OCI-LY3 (cell line): ENCODE results near the gene USP22.

Experiments
- CTCF ChIP-seq: fragments of 200-600, 300-600 bp; sonication (generic); IDR thresholded peaks from 2 replicates; pipeline ENCODE4 v1.5.1; 2014; ENCODE audit warnings: antibody characterized with exemption, low read length, low read depth
- EZH2phosphoT487 ChIP-seq: fragments of 200-600 bp; shearing (Covaris generic); IDR thresholded peaks from 2 replicates; pipeline ENCODE4 v1.6.1; 2018; ENCODE audit warnings: antibody characterized with exemption, mixed run types, low read depth

GRCh38 chr17:20982589-20983358 is 60.0 kb downstream of the USP22 start:
- no peak for TF ChIP-seq CTCF
- no peak for TF ChIP-seq EZH2phosphoT487
